ENCODE measurements around the gene CFAP97D2.
A peak's percentile ranks its signal among the peaks of the same experiment; 100 is the strongest.
"Not testable (repeated sequence)": the region's sequence is repeated elsewhere in the genome, so short reads cannot be mapped to it uniquely, and the experiment has no call there.

The CFAP97D2 gene

GRCh38 chr13:114237415-114238112, 58.5 kb downstream of the CFAP97D2 start:
- DNase-seq: no peak

GRCh38 chr13:114241918-114242317, 62.9 kb downstream of the CFAP97D2 start:
- DNase-seq: no peak

DNA sequence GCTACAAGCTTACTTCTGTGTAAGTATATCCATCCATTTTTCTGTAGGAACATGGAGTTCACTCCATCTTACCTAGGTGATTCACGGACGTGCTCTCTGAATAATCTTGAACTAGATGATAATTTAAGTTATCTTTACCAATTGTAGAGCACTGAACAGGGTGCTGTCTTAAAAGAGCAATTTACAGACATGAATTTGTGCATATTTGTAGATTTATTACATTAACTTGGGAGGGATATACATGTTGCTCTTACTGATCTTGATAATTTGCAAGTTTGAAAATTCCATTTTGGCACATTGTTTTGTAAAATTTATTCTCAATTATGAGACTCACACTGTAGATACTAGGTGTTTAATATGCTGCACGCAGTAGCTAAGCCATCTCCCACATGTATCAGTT, 64.9 kb downstream of the CFAP97D2 start:
- DNase-seq: no peak

DNA sequence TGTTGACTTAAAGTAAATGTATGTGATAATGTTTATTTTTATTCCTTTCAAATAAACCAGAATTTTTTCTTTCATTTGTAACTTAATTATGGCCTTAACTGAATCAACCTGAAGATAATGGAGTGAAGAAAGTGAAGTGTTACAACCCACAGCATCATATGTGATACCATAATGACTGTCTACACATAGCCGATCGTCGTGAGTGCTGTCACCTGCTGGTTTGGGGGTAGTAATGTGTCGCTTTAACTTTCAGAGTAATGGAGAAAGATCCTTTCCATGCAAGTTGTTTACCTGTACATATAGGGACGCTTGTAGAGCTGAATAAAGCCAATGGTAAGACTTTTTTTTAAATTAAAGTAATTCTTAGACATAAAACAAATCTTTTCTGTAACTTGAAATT, 65.6 kb downstream of the CFAP97D2 start:
- DNase-seq: no peak

DNA sequence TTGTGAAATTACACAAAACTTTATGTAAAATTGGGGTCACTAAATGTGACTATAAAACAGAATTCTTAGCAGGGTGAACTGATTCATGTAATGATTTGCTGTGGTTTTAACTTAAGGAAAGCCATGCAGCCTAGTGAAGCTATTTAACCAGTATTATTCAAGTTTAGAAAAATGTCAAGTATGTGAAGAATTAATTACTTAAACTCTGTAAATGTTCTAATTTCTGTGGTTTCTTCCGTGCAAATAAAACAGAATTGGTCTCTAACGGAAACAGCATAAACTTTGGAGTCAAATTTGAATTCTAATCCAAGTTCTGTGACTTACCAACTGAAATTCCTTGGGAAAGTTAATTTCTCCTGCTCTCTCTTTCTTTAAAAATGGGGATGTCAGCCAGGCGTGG, 69.0 kb downstream of the CFAP97D2 start:
- DNase-seq: no peak

- no peak for DNase-seq
These were observed 70.0 kb downstream of the CFAP97D2 start for GRCh38 chr13:114249077-114249476.

GRCh38 chr13:114251639-114252440, 72.8 kb downstream of the CFAP97D2 start:
- not testable (repeated sequence) for DNase-seq

DNA sequence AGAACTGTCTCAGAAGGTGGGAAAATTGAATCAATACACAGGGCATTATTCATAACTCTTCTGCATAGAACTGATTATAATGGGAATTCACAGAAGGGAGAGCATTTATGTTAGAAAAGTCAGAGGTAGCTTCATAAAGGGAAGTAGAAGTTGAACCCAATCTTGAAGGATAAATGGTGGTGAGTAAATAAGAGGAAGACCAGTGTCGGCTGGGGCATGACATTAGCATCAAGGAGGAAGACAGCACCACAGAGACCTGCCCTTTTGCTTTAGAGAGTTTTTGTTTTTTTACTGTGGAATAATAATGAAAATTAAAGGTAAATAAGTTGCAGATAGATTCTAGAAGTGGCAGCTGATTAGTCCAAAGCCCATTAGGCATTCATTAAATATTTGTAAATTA, 77.5 kb downstream of the CFAP97D2 start:
- no peak for DNase-seq

GRCh38 chr13:114257014-114257413, 78.0 kb downstream of the CFAP97D2 start:
- DNase-seq: no peak

DNA sequence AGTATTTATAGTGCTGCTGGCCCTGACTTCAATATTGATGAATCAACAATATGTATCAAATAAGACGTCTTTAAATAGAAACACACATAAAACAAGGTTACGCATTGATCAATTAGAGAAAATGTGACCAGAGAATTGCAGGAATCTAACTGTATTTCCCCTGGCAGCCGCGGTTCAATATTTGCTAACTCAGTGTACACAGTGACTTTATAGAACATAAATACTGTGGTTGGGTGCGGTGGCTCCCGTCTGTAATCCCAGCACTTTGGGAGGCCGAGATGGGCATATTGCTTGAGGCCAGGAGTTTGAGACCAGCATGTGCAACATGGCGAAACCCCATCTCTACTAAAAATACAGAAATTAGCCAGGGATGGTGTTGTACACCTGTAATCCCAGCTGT, 79.5 kb downstream of the CFAP97D2 start:
- DNase-seq: no peak

GRCh38 chr13:114259374-114259773, 80.3 kb downstream of the CFAP97D2 start:
- DNase-seq: peak; percentile 26

DNA sequence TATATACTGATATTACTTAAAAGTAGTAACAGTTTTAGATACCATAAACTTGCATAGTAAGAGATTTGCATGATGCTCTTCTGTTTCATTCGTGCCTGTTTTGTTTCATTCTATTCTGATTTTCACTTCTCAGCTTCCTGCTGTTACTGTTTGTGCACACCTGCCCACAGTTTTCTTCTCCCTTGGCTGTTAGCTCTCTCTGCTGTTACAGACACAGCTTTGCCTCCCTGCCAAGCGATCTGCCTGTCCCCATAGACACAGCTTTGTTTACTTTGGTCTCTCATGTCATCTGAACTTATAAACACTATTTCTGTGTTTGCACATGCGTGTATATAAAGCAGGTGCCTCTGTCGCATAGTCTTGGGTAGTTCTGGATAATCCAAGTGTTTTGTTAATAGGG, 80.9 kb downstream of the CFAP97D2 start:
- peak; percentile 84 for DNase-seq

DNA sequence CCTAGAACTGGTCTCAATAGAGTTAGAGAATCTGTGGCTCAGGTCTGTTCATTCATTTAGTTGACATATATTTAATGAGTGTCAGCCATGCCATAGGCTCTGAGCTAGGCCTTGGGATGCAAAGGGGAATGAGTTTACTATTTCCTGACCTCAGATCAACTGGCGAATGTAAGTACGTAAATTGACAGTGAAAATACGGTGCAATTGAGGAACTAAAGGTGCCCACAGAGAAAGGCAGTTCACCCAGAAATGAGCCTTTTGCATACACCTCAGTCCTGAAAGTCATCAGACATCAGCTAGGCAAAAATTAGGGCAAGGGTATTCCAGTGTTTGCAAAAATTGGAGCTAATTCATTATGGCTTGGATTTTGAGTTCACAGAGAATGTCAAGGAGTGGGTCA, 81.8 kb downstream of the CFAP97D2 start:
- DNase-seq: no peak

DNA sequence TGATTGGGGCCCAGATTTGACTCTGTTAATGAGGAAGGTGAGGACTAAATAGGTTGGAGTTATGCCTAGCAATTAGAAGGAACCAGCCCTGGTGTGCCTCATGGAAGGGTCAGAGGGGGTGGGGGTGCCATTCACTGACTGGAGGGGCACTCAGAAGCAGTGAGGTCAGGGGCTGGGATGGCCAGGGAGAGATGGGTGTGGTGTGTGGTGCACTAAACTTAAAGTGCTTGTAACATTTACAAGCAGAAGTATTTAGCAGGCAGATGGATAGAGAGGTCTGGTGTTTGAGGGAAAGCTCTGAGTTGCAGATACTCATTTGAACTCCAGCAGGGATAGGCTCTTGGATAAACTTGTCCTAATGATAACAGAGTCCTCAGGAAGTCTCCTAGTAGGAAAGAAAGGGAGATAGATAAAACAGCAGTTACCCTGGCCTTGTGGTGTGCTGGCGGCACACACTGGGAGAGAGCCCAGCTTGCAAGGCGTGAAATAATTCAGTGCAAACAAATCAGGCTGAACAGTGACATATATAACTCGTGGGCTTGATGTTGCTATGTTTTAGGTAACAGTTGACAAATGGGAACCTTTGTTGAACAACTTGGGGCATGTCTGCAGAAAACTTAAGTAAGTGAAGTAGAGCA, 82.4 kb downstream of the CFAP97D2 start:
- DNase-seq: no peak

DNA sequence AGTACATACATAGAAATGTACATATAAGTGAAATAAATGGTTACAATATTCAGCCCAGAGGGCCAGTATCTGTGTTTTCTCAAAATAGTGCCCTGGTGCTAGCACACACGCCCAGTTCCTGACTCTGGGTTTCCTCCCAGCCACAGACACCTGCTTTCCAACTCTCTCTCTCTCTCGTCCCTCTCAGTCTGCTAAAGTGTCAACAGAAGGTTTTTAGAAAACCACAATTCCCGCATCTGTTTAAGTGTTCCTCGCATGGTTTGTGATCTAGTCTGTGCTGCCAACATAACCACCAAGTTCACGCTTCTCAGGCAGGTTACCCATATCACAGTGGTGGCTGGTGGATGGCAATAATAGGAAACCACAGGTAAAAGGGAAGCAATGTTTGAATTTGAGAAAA, 84.5 kb downstream of the CFAP97D2 start:
- no peak for DNase-seq

GRCh38 chr13:114264313-114264712, 85.3 kb downstream of the CFAP97D2 start:
- not testable (repeated sequence) for DNase-seq

DNA sequence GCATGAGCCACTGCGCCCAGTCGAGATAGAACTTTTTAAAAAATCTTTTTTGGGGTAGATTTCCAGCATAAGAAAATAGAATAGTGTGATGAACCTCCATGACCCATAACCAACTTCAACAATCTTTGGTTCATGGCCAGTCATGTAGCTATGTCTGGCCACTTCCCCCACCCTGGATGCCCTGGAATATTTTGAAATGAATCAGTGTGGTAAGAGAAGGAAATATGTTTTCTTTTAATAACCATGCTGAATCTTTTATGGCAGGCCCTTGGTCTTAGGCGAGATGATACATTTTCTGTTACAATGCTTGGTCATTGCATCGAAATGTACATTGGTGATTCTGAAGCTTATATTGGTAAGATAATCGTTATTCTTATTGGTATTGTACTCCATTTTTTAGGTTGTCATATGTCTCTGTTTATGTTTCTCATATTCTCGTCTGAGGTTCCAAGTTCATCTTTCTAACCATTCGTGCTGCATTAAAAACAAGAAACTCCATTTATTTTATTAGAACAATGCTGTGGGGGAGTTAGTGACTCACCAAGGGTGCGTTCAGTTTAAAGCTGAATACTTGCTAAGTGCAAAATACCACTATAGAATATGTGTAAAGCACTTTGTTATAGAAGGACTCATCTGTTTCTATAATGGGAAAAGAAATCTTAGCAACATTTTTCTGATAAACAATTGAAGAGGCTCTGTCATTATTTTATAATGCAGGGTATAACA, 86.0 kb downstream of the CFAP97D2 start:
- DNase-seq: no peak

GRCh38 chr13:114266241-114266640, 87.2 kb downstream of the CFAP97D2 start:
- DNase-seq: no peak

GRCh38 chr13:114268344-114269280, 89.6 kb downstream of the CFAP97D2 start:
- no peak for DNase-seq

GRCh38 chr13:114269281-114269770, 90.3 kb downstream of the CFAP97D2 start:
- no peak for DNase-seq
